A172 (cell line): Measurements from ENCODE around the gene LRRC36. TPM values are rescaled to one million over a fixed set of nuclear protein-coding genes. Genes with fewer than 3 reads are reported as not detected.
"Not testable (repeated sequence)": the region's sequence is repeated elsewhere in the genome, so short reads cannot be mapped to it uniquely, and the experiment has no call there.

ENCODE experiments used
- DNase-seq: peaks from one replicate; pipeline ENCODE4 v3.0.0-alpha.2; 2015; ENCODE audit warnings: low spot score
- total RNA-seq: library from RNA; depleted of rRNA; stranded (reverse); fragments of >200 nt; shearing (Covaris generic); gene quantifications from 2 replicates; pipeline ENCODE4 v1.2.3, GENCODE V29; 2014

Gene LRRC36
- total RNA-seq, 1 experiment from 2014 or later = not detected

- no peak for DNase-seq
Measured at GRCh38 chr16:67345401-67345800, 18.8 kb downstream of the LRRC36 start.

DNA sequence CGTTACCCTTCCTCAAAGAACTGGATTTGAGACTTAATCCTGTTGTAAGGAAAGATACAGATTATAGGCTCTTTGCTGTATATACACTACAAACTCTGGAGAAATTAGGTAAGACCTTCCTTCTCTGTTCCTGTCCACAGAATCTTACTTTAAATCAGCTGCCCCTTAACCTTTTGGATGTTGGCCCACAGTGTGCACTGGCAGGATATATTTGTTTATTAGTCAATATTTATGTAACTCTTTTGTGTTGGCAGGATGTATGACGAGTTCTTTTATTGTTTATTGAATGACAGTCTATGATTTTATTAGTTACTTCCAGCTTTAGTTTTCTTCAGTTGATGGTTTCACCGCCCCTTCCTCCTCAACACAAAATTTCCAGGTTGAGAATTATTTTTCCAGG, 19.7 kb downstream of the LRRC36 start:
- no peak for DNase-seq

- peak; percentile 32 for DNase-seq
Measured at GRCh38 chr16:67349172-67349571, 22.6 kb downstream of the LRRC36 start.

DNA sequence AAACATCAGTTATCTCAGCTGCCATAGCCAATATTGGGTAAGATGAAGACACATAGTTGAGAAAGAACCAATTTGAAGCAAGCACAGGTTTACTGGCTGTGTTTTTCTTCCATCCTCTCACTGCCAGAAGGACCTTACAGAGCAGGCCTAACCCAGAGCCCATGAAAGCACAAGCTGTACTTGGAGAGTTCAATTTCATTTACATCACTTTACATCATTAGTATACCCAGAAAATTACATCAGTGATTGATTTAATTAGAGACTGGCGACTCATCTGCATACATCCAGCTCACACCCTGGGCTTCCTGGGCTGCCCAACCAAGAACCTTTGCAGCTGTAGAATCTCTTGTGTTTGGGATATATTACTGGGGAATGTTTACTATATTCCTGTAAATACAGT, 23.7 kb downstream of the LRRC36 start:
- DNase-seq = no peak

- DNase-seq = not testable (repeated sequence)
Measured at GRCh38 chr16:67352463-67352862, 25.8 kb downstream of the LRRC36 start.

- DNase-seq = no peak
Measured at GRCh38 chr16:67356396-67356795, 29.8 kb downstream of the LRRC36 start.

DNA sequence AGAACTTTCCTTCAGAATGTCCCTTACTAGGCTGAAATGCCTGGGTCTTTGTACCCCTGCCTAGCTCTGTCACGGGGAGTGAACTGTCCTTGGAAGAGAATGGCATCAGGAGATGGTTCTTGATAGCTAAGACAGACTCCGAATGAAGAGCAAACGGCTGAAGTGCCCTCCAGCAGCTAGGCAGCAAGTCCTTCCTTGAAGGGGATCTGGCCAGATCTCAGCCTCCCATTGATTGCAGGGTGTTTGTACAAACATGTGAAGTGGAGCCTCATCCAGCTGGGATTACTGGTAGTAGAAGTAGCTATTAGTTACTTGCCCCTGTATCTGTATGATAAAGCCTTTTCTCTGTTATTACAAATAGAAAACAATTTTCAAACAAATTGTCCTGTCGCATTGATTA, 30.9 kb downstream of the LRRC36 start:
- DNase-seq = no peak

GRCh38 chr16:67359540-67360269, 33.1 kb downstream of the LRRC36 start:
- DNase-seq = not testable (repeated sequence)

- no peak for DNase-seq
Measured at GRCh38 chr16:67361038-67361437, 34.4 kb downstream of the LRRC36 start.

- no peak for DNase-seq
Measured at GRCh38 chr16:67364600-67365235, 38.1 kb downstream of the LRRC36 start.

GRCh38 chr16:67370661-67371060, 44.0 kb downstream of the LRRC36 start:
- DNase-seq = no peak

- DNase-seq = peak; percentile 30
Measured at GRCh38 chr16:67372664-67373063, 46.0 kb downstream of the LRRC36 start.

- not testable (repeated sequence) for DNase-seq
Measured at GRCh38 chr16:67376012-67376411, 49.4 kb downstream of the LRRC36 start.

GRCh38 chr16:67378642-67379041, 52.0 kb downstream of the LRRC36 start:
- no peak for DNase-seq

DNA sequence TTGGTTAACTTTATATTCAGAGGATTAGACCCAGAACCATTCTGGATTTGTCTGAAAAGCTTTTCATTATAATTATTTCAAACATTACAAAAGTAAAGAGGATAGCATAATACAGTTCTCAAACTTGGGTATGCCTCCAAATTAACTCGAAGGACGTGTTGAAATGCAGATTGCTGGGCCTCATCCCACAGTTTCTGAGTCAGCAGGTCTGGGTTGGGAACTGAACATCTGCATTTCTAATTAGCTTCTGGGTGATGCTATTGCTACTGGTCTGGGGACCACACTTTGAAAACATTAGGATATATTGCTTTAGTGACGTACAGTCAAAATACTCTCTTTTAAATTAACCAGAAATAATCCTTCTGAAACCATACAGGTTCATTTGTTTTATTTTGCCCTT, 56.7 kb downstream of the LRRC36 start:
- DNase-seq = no peak

DNA sequence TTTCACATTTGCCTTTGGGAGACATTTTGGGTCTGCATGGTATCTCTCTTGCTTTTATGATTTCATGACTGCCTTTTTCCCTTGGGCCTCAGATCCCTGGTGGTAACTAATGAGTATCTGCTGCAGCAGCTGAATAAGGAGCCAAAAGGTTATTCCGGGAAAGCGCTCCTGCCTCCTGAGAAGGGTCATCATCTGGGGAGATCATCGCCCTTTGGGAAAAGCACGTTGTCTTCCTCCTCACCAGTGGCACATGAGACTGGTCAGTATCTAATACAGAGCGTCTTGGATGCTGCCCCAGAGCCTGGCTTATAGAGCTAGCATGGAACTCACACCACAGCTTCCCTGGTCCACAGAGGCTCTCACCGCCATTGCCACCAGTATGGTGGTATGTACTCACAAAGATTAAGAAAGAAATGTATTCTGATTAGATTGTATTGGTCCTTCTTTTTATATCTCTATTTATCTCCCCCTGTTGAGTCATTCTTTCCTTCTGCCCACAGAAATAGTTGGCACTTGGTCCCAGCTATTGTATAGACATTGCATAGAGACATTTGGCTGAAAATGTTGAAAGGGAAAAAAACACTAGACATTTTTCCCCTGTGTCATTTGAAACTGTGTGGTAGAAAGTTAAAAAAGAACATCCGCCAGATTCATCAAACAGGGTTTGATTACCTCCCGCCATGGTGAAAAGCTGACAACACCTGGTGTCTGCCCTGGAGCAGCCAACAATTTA, 58.3 kb downstream of the LRRC36 start:
- DNase-seq = no peak

DNA sequence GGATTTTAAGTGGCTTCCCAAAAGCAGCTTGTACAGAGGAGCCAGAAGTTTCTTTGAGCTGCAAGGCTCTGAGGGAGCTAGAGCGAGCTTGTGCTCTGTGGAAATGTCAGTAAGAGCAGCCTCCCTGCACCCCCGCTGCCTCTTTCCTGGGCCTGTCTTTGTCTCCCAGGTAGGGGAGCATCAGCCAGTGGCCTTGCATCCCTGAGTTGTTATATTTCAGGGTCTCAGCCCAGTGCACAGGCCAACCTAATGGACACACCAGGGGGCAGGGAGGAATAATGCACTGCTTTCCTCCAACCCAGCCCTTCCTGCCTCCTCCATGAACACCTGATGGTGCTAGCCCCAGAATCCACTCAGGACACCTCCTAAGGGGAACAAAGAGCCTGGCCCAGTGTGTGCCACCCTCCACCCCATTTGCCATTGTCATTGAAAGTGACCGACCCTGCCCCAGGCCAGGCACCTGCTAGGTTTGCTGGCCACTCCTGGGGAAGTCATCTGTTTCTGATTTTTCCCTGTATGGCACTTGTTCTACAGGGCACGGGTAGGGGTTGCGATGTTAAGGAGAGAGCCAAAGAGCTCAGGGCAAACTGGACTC, 60.3 kb downstream of the LRRC36 start:
- no peak for DNase-seq

- DNase-seq = no peak
Measured at GRCh38 chr16:67387479-67388079, 61.0 kb downstream of the LRRC36 start.

DNA sequence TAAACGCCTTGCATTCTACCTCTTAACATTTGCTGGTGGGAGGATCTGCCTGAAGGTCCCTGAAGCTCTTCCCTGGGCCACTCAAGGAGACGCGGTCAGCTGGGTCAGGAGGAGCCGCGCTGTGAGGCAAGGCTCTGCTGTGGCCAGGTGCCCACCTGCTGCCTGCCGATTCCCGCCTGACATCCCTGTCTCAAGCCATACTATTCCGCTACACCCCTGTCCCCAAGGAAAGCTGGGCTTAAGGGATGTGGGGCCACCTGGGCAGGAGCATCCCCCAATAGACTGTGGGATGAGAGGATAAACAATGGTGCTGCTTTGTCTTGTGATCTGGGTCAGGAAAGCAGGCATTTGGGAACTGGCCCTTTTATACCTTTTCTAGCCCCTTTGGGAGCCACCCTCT, 61.6 kb downstream of the LRRC36 start:
- no peak for DNase-seq

DNA sequence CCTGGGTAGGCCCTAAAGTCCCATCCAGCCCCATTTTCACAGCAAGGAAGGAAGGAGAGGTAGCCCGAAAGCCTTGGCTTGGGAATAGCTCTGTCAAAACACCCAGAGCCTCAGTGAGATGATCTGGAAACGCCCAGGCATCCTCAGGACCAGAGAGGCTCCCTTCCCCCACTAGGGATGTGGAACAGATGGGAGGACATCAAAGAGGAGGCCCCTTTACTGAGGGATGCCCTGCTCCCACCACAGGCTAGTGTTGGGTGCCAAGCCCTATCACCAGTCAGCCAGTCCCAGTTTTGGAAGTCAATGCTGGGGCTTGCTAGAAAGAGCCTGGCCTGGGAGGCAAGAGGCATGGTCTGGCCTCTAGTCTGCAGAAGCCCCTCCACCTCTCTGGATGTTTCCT, 62.0 kb downstream of the LRRC36 start:
- DNase-seq = no peak

DNA sequence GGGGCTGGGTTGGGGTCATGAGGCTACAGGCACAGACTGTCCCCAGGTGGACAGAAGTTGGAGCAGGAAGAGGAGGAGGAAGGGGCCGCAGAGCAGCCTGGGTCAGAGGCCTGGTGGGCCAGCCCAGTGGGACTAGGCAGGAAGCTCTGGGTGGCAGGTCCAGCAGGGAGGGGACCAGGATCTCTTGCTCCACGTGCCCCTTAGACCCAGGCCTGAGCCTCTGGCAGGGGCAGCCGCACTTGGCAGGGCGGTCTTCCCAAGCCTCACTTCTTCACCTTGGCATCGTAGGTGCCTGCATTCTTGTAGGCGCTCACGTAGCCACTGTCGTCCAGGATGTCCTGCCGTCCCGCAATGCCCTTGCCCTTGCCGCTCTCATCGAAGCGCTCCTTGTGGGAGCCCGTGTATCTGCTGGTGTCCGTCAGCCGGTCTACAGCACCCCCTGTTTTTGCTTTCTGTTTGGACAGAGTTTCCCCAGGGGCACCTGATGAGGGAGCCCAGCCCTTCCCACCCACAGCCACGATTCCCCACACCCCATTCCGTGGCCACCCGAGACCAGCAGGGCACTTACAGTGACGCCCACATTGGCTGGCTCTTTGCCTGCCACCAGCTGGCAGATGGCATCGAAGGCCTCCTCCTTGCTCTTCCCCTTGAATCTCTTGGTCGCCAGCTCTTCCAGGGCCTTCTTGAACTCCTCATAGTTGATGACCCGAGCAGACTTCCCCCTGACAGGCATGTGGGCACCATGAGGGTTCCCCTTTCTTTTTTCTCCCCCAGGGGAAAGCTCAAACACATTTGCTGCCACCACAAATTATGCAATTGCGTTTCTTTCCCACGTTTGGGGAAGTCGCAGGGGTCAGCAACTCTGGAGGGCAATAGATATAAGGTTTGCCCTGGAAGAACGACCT, 63.5 kb downstream of the LRRC36 start:
- no peak for DNase-seq
